Kidney epithelial cell (primary cell): Measurements from ENCODE around the gene MSANTD1. TPM values are rescaled to one million over a fixed set of nuclear protein-coding genes. Genes with fewer than 3 reads are reported as not detected.

Experiments
- DNase-seq: peaks from one replicate; pipeline ENCODE4 v3.0.0-alpha.2; 2010; ENCODE audit warnings: low read depth
- H3K27me3 ChIP-seq: 2 replicates; pipeline ENCODE4 v1.6.0; 2011; ENCODE audit warnings: low read length; ENCODE audit not compliant: control insufficient read depth, insufficient read depth
- H3K36me3 ChIP-seq: 2 replicates; pipeline ENCODE4 v1.5.1; 2011; ENCODE audit warnings: low read length; ENCODE audit not compliant: control insufficient read depth, insufficient read depth
- H3K4me3 ChIP-seq: 2 replicates; pipeline ENCODE4 v1.5.1; 2011; ENCODE audit warnings: low read depth, mild to moderate bottlenecking, control low read depth, low read length
- CTCF ChIP-seq: IDR thresholded peaks from 2 replicates; pipeline ENCODE4 v1.5.1; 2011; ENCODE audit warnings: mild to moderate bottlenecking, moderate library complexity, low read length, control low read depth, inconsistent platforms; ENCODE audit not compliant: insufficient read depth, poor library complexity, severe bottlenecking
- total RNA-seq: library from RNA; depleted of rRNA; stranded (reverse); fragments of >200 nt; gene quantifications from 2 replicates; pipeline ENCODE4 v1.2.3, GENCODE V29; 2015

The MSANTD1 gene
- total RNA-seq, 1 donor from 2014 or later = 0.50 TPM

- no peak for TF ChIP-seq CTCF
- DNase-seq = no peak
- no peak overlapping the region for H3K4me3 ChIP-seq
- no peaks in the 10 kb centered on the region for H3K36me3 ChIP-seq
- H3K27me3 ChIP-seq = no peaks in the 10 kb centered on the region
Measured at GRCh38 chr4:3301450-3302172, 52.7 kb downstream of the MSANTD1 start.

- no peak overlapping the region for H3K4me3 ChIP-seq
- DNase-seq = no peak
- H3K27me3 ChIP-seq = no peaks in the 10 kb centered on the region
- no peak for TF ChIP-seq CTCF
- no peaks in the 10 kb centered on the region for H3K36me3 ChIP-seq
Measured at GRCh38 chr4:3302173-3302785, 53.3 kb downstream of the MSANTD1 start.

DNA sequence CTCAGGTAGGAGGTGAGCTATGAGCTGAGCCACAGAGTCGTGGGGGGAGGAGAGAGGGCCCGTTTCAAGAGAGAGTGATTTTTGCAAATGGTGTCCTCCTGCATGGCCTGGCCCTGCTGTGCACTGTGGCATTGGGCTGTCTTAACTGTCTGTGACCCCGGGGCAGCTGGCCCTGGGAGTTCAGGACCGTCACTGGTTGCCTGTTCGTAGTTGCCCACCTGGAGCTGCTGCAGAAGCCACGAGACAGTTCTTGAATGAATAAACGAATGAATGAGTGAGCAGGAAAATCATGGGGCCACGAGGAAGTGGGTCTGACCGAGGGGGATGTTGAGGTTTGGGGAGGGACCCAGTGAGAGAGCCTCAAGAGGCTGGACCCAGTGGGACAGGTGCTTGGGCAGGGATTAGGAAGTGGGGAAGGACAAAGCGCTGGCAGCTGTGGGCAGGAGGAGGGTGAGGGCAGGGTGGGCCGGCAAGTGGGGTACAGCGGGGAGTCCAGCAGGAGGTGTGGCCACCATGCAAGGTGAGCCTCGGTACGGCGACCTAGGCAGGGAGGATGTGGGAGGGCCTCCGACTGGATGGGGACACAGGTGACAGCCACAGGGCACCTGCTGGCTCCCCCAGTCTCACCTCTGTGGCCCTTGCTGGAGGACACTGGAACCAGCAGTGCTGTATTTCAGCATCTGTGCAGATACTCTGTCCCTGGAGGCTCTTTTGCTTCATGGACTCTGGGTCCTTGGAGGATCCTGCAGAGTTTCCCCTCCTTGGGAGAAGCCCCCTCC, 54.0 kb downstream of the MSANTD1 start:
- no peaks in the 10 kb centered on the region for H3K36me3 ChIP-seq
- TF ChIP-seq CTCF = no peak
- DNase-seq = no peak

DNA sequence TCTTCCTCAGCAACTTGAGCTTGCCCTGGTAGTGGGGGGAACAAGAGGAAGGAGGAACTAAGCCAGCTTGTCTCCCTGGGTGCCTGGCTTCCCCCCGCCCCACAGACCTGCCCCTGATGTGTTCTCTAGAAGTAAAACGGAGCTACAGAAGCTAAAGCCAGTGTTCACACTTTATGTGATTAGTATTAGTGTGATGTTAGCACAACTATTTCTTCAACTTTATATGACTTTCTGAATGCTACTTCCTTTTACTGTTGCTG, 54.5 kb downstream of the MSANTD1 start:
- Histone ChIP-seq H3K4me3 (no peak overlapping the region), H3K36me3 (no peaks in the 10 kb centered on the region), H3K27me3 (peaks cover 2% of the 10 kb centered on the region)
- TF ChIP-seq CTCF = no peak
- DNase-seq = no peak

More for the DNA sequence above, 54.0 kb downstream of the MSANTD1 start:
- Histone ChIP-seq H3K4me3 (no peak overlapping the region), H3K27me3 (no peaks in the 10 kb centered on the region)

- H3K4me3 ChIP-seq = no peak overlapping the region
- H3K36me3 ChIP-seq = no peaks in the 10 kb centered on the region
- TF ChIP-seq CTCF = no peak
- peaks cover 5% of the 10 kb centered on the region for H3K27me3 ChIP-seq
- no peak for DNase-seq
Measured at GRCh38 chr4:3303923-3304710, 55.2 kb downstream of the MSANTD1 start.
